ENCODE measurements around the gene PALMD.

The PALMD gene

GRCh38 chr1:99636647-99637175 lies 9.2 kb upstream of the PALMD start:
- DNase-seq = no peak

GRCh38 chr1:99638853-99639252 lies 7.1 kb upstream of the PALMD start:
- no peak for DNase-seq

GRCh38 chr1:99639408-99639807 lies 6.5 kb upstream of the PALMD start:
- no peak for DNase-seq

GRCh38 chr1:99639945-99640344 lies 6.0 kb upstream of the PALMD start:
- DNase-seq = no peak

GRCh38 chr1:99640672-99641071 lies 5.2 kb upstream of the PALMD start:
- DNase-seq = no peak

GRCh38 chr1:99641558-99641957 lies 4.4 kb upstream of the PALMD start:
- no peak for DNase-seq

GRCh38 chr1:99642053-99642452 lies 3.9 kb upstream of the PALMD start:
- DNase-seq = no peak

GRCh38 chr1:99643021-99643779 lies 2.7 kb upstream of the PALMD start:
- no peak for DNase-seq

- no peak for DNase-seq
Observed at GRCh38 chr1:99644279-99645004, 1.5 kb upstream of the PALMD start.

- no peak for DNase-seq
Observed at GRCh38 chr1:99645203-99645602, 710 bp upstream of the PALMD start.

- no peak for DNase-seq
Observed at GRCh38 chr1:99646868-99647267, 955 bp downstream of the PALMD start.

- DNase-seq = no peak
Observed at GRCh38 chr1:99647490-99647889, 1.6 kb downstream of the PALMD start.

GRCh38 chr1:99648107-99648506 lies 2.2 kb downstream of the PALMD start:
- peak; percentile 29 for DNase-seq

- no peak for DNase-seq
Observed at GRCh38 chr1:99650030-99650429, 4.1 kb downstream of the PALMD start.

- DNase-seq = no peak
Observed at GRCh38 chr1:99650773-99651437, 5.0 kb downstream of the PALMD start.

GRCh38 chr1:99652881-99653281 lies 7.0 kb downstream of the PALMD start:
- no peak for DNase-seq

- no peak for DNase-seq
Observed at GRCh38 chr1:99655376-99655775, 9.5 kb downstream of the PALMD start.

- DNase-seq = no peak
Observed at GRCh38 chr1:99656701-99657100, 10.8 kb downstream of the PALMD start.

- DNase-seq = no peak
Observed at GRCh38 chr1:99657213-99658030, 11.5 kb downstream of the PALMD start.

GRCh38 chr1:99658031-99658290 lies 12.0 kb downstream of the PALMD start:
- DNase-seq = no peak

GRCh38 chr1:99659755-99660210 lies 13.9 kb downstream of the PALMD start:
- DNase-seq = no peak

GRCh38 chr1:99660496-99660895 lies 14.6 kb downstream of the PALMD start:
- DNase-seq = no peak

GRCh38 chr1:99661780-99662179 lies 15.9 kb downstream of the PALMD start:
- DNase-seq = no peak

Data from NCI-H1694 treated with DMSO at 0.1 percent for 48 hours (cell line).